HL-60/S4 treated with retinoic acid at 250 ng/mL for 4 days and 3 days (cell line): ENCODE data around the gene CCDC178.

Experiments
- in situ Hi-C: fragments of 300-500 bp; cut with MboI; formaldehyde crosslinking; loops from 2 replicates; pipeline ENCODE4 v1.7.0; 2022; ENCODE audit warnings: low sequenced_read_pairs

The CCDC178 gene

GRCh38 chr18:32922951-32923430 is 517.5 kb downstream of the CCDC178 start:
- in situ Hi-C loops = no loop called here

GRCh38 chr18:32920796-32921787 is 519.4 kb downstream of the CCDC178 start:
- in situ Hi-C loops = no loop called here

- in situ Hi-C loops = no loop called here
Measured at GRCh38 chr18:32919799-32920198, 520.7 kb downstream of the CCDC178 start.

GRCh38 chr18:32918692-32919250 is 521.8 kb downstream of the CCDC178 start:
- in situ Hi-C loops = no loop called here

- in situ Hi-C loops = no loop called here
Measured at GRCh38 chr18:32915516-32915915, 525.0 kb downstream of the CCDC178 start.

GRCh38 chr18:32911660-32912284 is 528.7 kb downstream of the CCDC178 start:
- in situ Hi-C loops = no loop called here

GRCh38 chr18:32910694-32911296 is 529.7 kb downstream of the CCDC178 start:
- in situ Hi-C loops = no loop called here

- in situ Hi-C loops = no loop called here
Measured at GRCh38 chr18:32909798-32910561, 530.5 kb downstream of the CCDC178 start.

GRCh38 chr18:32908424-32908805 is 532.1 kb downstream of the CCDC178 start:
- in situ Hi-C loops = no loop called here

GRCh38 chr18:32907648-32908423 is 532.7 kb downstream of the CCDC178 start:
- in situ Hi-C loops = no loop called here

GRCh38 chr18:32907311-32907585 is 533.3 kb downstream of the CCDC178 start:
- in situ Hi-C loops = no loop called here

GRCh38 chr18:32906506-32907310 is 533.8 kb downstream of the CCDC178 start:
- in situ Hi-C loops = no loop called here

GRCh38 chr18:32905651-32906050 is 534.9 kb downstream of the CCDC178 start:
- in situ Hi-C loops = no loop called here

- in situ Hi-C loops = no loop called here
Measured at GRCh38 chr18:32902568-32903330, 537.8 kb downstream of the CCDC178 start.

GRCh38 chr18:32899819-32900218 is 540.7 kb downstream of the CCDC178 start:
- in situ Hi-C loops = no loop called here

- in situ Hi-C loops = no loop called here
Measured at GRCh38 chr18:32896776-32897547, 543.6 kb downstream of the CCDC178 start.

- in situ Hi-C loops = no loop called here
Measured at GRCh38 chr18:32893915-32894314, 546.6 kb downstream of the CCDC178 start.

GRCh38 chr18:32891797-32892196 is 548.7 kb downstream of the CCDC178 start:
- in situ Hi-C loops = no loop called here
